Lower leg skin (tissue), 4 donors: ENCODE results near the gene RNASE7. TPM values are rescaled to one million over a fixed set of nuclear protein-coding genes. Genes with fewer than 3 reads are reported as not detected.
A peak's percentile ranks its signal among the peaks of the same experiment; 100 is the strongest.

ENCODE experiments used
- DNase-seq, 2 donors: peaks; one replicate each; pipeline ENCODE4 v3.0.0-alpha.2; 2019; ENCODE audit warnings: low spot score in 2 of 2
- H3K4me3 ChIP-seq: fragments of 200-600 bp; sonication (generic); 2 replicates; pipeline ENCODE4 v1.5.1; 2017; ENCODE audit warnings: mild to moderate bottlenecking, low read depth; ENCODE audit not compliant: poor library complexity, severe bottlenecking
- CTCF ChIP-seq, 3 donors: fragments of 450-650 bp; IDR thresholded peaks; one replicate each; pipeline ENCODE4 v1.5.1; 2016; ENCODE audit warnings: antibody characterized with exemption in 3 of 3, mild to moderate bottlenecking in 3 of 3, moderate library complexity in 2 of 3
- POLR2A ChIP-seq, 2 donors: fragments of 450-650 bp; IDR thresholded peaks; one replicate each; pipeline ENCODE4 v1.6.1; 2016 to 2017; ENCODE audit warnings: antibody characterized with exemption in 2 of 2, mild to moderate bottlenecking in 1 of 2, moderate library complexity in 1 of 2
- WGBS, 2 donors: methylation state at CpG; one replicate each; pipeline ENCODE4 v1.1.5; 2018; 5-methylcytosine and 5-hydroxymethylcytosine counted together
- intact Hi-C: fragments of 100-400 bp; cut with DNase I; formaldehyde crosslinking; loops from one replicate; pipeline ENCODE4 v1.15.0; 2023; ENCODE audit warnings: low total_unique reads
- total RNA-seq, 4 donors: library from RNA; depleted of rRNA; stranded (reverse); fragments of >200 nt; gene quantifications; one replicate each; pipeline ENCODE4 v1.1.0, GENCODE V29; 2016

RNASE7 gene
- total RNA-seq, 4 donors from 2014 or later: 34.1 to 83.3 (median 47.8) TPM

- intact Hi-C loops: no loop called here
These were observed 39.5 kb downstream of the RNASE7 start for GRCh38 chr14:21081521-21082142.

GRCh38 chr14:21083565-21084325, 41.6 kb downstream of the RNASE7 start:
- intact Hi-C loops: no loop called here
- no peak for TF ChIP-seq POLR2A (IDR thresholded peaks at IDR 0.05)
- TF ChIP-seq CTCF (IDR thresholded peaks at IDR 0.05): no peak
- H3K4me3 ChIP-seq: no peak overlapping the region
- DNase-seq: no peak
- WGBS, 2 donors: 65 to 68% methylated on average over 10 to 11 of the region's 11 CpGs

More at GRCh38 chr14:21081521-21082142, 39.5 kb downstream of the RNASE7 start:
- TF ChIP-seq POLR2A (IDR thresholded peaks at IDR 0.05) (no peak), CTCF (IDR thresholded peaks at IDR 0.05) (no peak)
- no peak overlapping the region for H3K4me3 ChIP-seq
- 87 to 97% methylated on average over 14 to 30 of the region's 30 CpGs for WGBS, 2 donors
- DNase-seq: no peak

GRCh38 chr14:21084396-21084795, 42.2 kb downstream of the RNASE7 start:
- H3K4me3 ChIP-seq: no peak overlapping the region
- no peak for DNase-seq
- TF ChIP-seq POLR2A (IDR thresholded peaks at IDR 0.05) (no peak), CTCF (IDR thresholded peaks at IDR 0.05) (no peak)
- intact Hi-C loops: no loop called here
- 74 to 89% methylated on average over 2 of the region's 2 CpGs for WGBS, 2 donors

- intact Hi-C loops: no loop called here
- TF ChIP-seq POLR2A (IDR thresholded peaks at IDR 0.05) (no peak), CTCF (IDR thresholded peaks at IDR 0.05) (no peak)
- 67 to 69% methylated on average over 17 of the region's 17 CpGs for WGBS, 2 donors
- H3K4me3 ChIP-seq: no peak overlapping the region
- DNase-seq: peak; percentile 66 to 86
These were observed 43.1 kb downstream of the RNASE7 start for GRCh38 chr14:21084998-21085853.

GRCh38 chr14:21086908-21087293, 44.7 kb downstream of the RNASE7 start:
- H3K4me3 ChIP-seq: no peak overlapping the region
- TF ChIP-seq CTCF (IDR thresholded peaks at IDR 0.05): no peak
- intact Hi-C loops: no loop called here
- DNase-seq: no peak
- 82 to 86% methylated on average over 4 of the region's 4 CpGs for WGBS, 2 donors
